B cell (primary cell): Measurements from ENCODE around the gene CACNA1H.

ENCODE experiments used
- EZH2 ChIP-seq: IDR thresholded peaks from 2 replicates; pipeline ENCODE4 v1.6.1; 2012; ENCODE audit warnings: borderline replicate concordance, low read depth, mild to moderate bottlenecking, moderate library complexity, low read length; ENCODE audit not compliant: insufficient read depth, poor library complexity, severe bottlenecking
- TF ChIP-seq, protein P1 (sequence below): fragments of 200-600 bp; IDR thresholded peaks from one replicate; pipeline ENCODE4 v1.8.0; 2022; ENCODE audit warnings: antibody characterized with exemption, mild to moderate bottlenecking

DNA sequence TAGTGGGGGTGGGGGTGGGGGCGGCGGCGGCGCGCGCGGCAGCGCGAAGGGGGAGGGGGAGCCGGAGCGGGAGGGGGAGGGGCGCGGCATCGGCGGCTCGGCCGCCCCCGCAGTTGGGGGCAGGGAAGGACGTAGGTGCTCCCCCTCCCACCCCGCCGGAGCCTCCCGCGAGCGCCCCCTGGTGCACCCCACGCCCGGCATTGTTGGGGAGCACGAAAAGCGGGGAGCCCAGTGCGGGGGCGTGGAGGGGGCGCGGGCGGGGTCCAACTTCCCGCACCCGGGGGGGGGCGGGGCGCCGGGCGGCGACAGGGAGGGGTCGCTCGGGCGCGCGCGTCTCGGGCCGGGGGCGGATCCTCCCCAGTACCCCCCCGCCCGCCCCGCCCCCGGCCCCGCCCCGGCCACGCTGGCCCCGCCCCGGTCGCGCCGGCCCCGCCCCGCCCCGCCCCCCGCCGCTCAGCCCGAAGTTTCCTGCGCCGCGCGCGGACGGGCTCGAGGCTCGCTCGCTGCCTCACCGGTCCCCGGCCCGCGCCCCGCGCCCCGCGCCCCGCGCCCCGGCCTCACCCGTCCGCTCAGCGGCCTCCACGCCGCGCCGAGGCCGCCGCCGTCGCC is at the start of gene CACNA1H:
- TF ChIP-seq, protein P1, sequence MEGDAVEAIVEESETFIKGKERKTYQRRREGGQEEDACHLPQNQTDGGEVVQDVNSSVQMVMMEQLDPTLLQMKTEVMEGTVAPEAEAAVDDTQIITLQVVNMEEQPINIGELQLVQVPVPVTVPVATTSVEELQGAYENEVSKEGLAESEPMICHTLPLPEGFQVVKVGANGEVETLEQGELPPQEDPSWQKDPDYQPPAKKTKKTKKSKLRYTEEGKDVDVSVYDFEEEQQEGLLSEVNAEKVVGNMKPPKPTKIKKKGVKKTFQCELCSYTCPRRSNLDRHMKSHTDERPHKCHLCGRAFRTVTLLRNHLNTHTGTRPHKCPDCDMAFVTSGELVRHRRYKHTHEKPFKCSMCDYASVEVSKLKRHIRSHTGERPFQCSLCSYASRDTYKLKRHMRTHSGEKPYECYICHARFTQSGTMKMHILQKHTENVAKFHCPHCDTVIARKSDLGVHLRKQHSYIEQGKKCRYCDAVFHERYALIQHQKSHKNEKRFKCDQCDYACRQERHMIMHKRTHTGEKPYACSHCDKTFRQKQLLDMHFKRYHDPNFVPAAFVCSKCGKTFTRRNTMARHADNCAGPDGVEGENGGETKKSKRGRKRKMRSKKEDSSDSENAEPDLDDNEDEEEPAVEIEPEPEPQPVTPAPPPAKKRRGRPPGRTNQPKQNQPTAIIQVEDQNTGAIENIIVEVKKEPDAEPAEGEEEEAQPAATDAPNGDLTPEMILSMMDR: peak; percentile 30
- no peak for TF ChIP-seq EZH2
